K562 (cell line): Measurements from ENCODE around the gene CATSPER1. TPM values are rescaled to one million over a fixed set of nuclear protein-coding genes. Genes with fewer than 3 reads are reported as not detected.

Experiments
- ATAC-seq: fragments of 200-7000 bp; cut with Tn5 transposase; 3 replicates; pipeline ENCODE4 v1.9.1; 2020; ENCODE audit warnings: moderate library complexity
- BruUV-seq: library from RNA; stranded (reverse); fragments of 400-500 nt; replicated peaks from 2 replicates; lab custom pipeline; 2021; lab: Mats Ljungman, UMichigan
- CTCF ChIA-PET: fragments of 300-600 bp; formaldehyde crosslinking; extraction: SDS; loops from one replicate; lab custom pipeline; 2021; ENCODE audit warnings: low intra/inter-chr PET ratio; lab: Yijun Ruan, JAX
- POLR2A ChIA-PET: fragments of 300-600, 350-650 bp; sonication (Branson Sonifier 250); formaldehyde crosslinking; extraction: SDS; loops from one replicate; lab custom pipeline; 2021; ENCODE audit warnings: antibody characterized with exemption, inconsistent platforms; lab: Yijun Ruan, JAX
- DNase-seq, 4 experiments: peaks; one replicate each; pipeline versions ENCODE4 v3.0.0 to v3.0.0-alpha.2; 2011 to 2018; ENCODE audit warnings: low spot score in 3 of 4, mixed read lengths in 3 of 4; ENCODE audit errors: extremely low read depth in 1 of 4
- FAIRE-seq: peaks from 2 replicates; lab custom pipeline; 2011; peaks lifted over from hg19 to GRCh38; lab: Jason Lieb, UNC
- H2AFZ ChIP-seq: 2 replicates; pipeline ENCODE4 v1.6.0; 2011; ENCODE audit warnings: low read depth, low read length, control low read depth, inconsistent platforms
- H3K27ac ChIP-seq: fragments of 200-600 bp; 3 replicates; pipeline ENCODE4 v1.8.0; 2011; ENCODE audit warnings: low read depth, mild to moderate bottlenecking, control low read depth, inconsistent platforms, low read length, moderate library complexity, mixed read lengths; ENCODE audit errors: extremely low read depth
- H3K27me3 ChIP-seq, 2 experiments: fragments of 300-600 bp in 1 of 2; 2 replicates in 1 of 2; 3 replicates in 1 of 2; pipeline versions ENCODE4 v1.6.0 to v1.8.0; 2011; ENCODE audit warnings: inconsistent platforms in 2 of 2, low read length in 2 of 2, mild to moderate bottlenecking in 1 of 2, mixed read lengths in 1 of 2, moderate library complexity in 1 of 2; ENCODE audit not compliant: control insufficient read depth in 2 of 2, insufficient read depth in 2 of 2
- H3K36me3 ChIP-seq: fragments of 300-600 bp; 3 replicates; pipeline ENCODE4 v1.8.0; 2011; ENCODE audit warnings: mild to moderate bottlenecking, low read length, inconsistent platforms; ENCODE audit not compliant: control insufficient read depth, insufficient read depth
- H3K4me1 ChIP-seq, 2 experiments: fragments of 200-600 bp in 1 of 2; replicated peaks in 1 of 2; 2 replicates in 1 of 2; 3 replicates in 1 of 2; pipeline versions ENCODE4 v1.5.1 to v1.8.0; 2011; ENCODE audit warnings: inconsistent platforms in 2 of 2, low read length in 2 of 2, mild to moderate bottlenecking in 1 of 2, mixed read lengths in 1 of 2, moderate library complexity in 1 of 2; ENCODE audit not compliant: control insufficient read depth in 2 of 2, insufficient read depth in 2 of 2
- H3K4me2 ChIP-seq: 2 replicates; pipeline ENCODE4 v1.6.1; 2011; ENCODE audit warnings: low read length, control low read depth, inconsistent platforms, mixed read lengths; ENCODE audit not compliant: insufficient read depth
- H3K4me3 ChIP-seq: fragments of 200-600 bp; sonication (generic), shearing (Covaris generic); 2 replicates; pipeline ENCODE4 v1.5.1; 2016; ENCODE audit warnings: control low read depth, inconsistent platforms
- H3K79me2 ChIP-seq: fragments of 200-600 bp; 3 replicates; pipeline ENCODE4 v1.8.0; 2011; ENCODE audit warnings: low read length, inconsistent platforms; ENCODE audit not compliant: control insufficient read depth, insufficient read depth
- H3K9ac ChIP-seq, 2 experiments: 2 replicates each; pipeline versions ENCODE4 v1.6.0 to v1.6.1; 2011; ENCODE audit warnings: low read depth in 2 of 2, low read length in 2 of 2, control low read depth in 1 of 2, inconsistent platforms in 1 of 2, mild to moderate bottlenecking in 1 of 2, mixed read lengths in 1 of 2; ENCODE audit not compliant: insufficient read depth in 1 of 2
- H3K9me1 ChIP-seq: one replicate; pipeline ENCODE4 v1.6.0; 2011; ENCODE audit warnings: inconsistent platforms, mild to moderate bottlenecking, low read length, moderate library complexity; ENCODE audit not compliant: control insufficient read depth, insufficient read depth
- H3K9me3 ChIP-seq: replicated peaks from 2 replicates; pipeline ENCODE4 v1.5.1; 2011; ENCODE audit warnings: low read depth, low read length, inconsistent platforms; ENCODE audit not compliant: control insufficient read depth, insufficient read depth
- H4K20me1 ChIP-seq: replicated peaks from 2 replicates; pipeline ENCODE4 v1.6.1; 2011; ENCODE audit warnings: low read length, inconsistent platforms, mixed read lengths; ENCODE audit not compliant: control insufficient read depth, insufficient read depth
- BCOR ChIP-seq: fragments of 450-650 bp; IDR thresholded peaks from 2 replicates; pipeline ENCODE4 v1.6.1; 2016
- CBFA2T3 ChIP-seq: fragments of 450-650 bp; IDR thresholded peaks from 2 replicates; pipeline ENCODE4 v1.6.1; 2017
- MYBL2 ChIP-seq, 2 experiments: fragments of 450-650 bp in 1 of 2; sonication (generic) in 1 of 2; formaldehyde crosslinking in 1 of 2; IDR thresholded peaks; 2 replicates each; pipeline versions ENCODE4 v1.6.1 to v1.8.1; 2017 to 2022; ENCODE audit warnings: borderline replicate concordance in 1 of 2, inconsistent platforms in 1 of 2, low read depth in 1 of 2, mild to moderate bottlenecking in 1 of 2, missing genetic modification reagents in 1 of 2, moderate library complexity in 1 of 2
- THRAP3 ChIP-seq: fragments of 450-650 bp; IDR thresholded peaks from 2 replicates; pipeline ENCODE4 v1.6.1; 2016; ENCODE audit warnings: mild to moderate bottlenecking, inconsistent platforms, borderline replicate concordance
- ZKSCAN8 ChIP-seq: fragments of 200-800 bp; sonication (Bioruptor generic); IDR thresholded peaks from 2 replicates; pipeline ENCODE4 v1.6.1; 2016; ENCODE audit warnings: missing genetic modification characterization, missing compliant biosample characterization
- WGBS: fragments of 100-300 bp; shearing (Covaris generic); methylation state at CpG from one replicate; pipeline ENCODE4 v1.1.6; 2016; ENCODE audit warnings: low coverage, mixed read lengths; ENCODE audit not compliant: insufficient coverage; ENCODE audit errors: missing lambda C conversion rate; 5-methylcytosine and 5-hydroxymethylcytosine counted together
- in situ Hi-C: fragments of 300-500 bp; cut with MboI; formaldehyde crosslinking; loops from 4 replicates; pipeline ENCODE4 v1.15.0; 2018; ENCODE audit warnings: inconsistent platforms, mixed read lengths
- intact Hi-C: fragments of 100-400 bp; cut with micrococcal nuclease; formaldehyde crosslinking; loops from 2 replicates; pipeline ENCODE4 v1.14.2; 2022
- polyA plus RNA-seq, 8 experiments: library from polyadenylated mRNA; depleted of rRNA in 4 of 8; stranded (reverse) in 5 of 8; unstranded in 3 of 8; fragments of >200 nt; fragmentation: Nextera tagmentation in 2 of 8; fragmentation: Illumina TruSeq in 1 of 8; extraction: Ambion mirVana in 2 of 8; extraction: Trizol in 1 of 8; gene quantifications; 2 replicates each; pipeline versions ENCODE4 v1.2.1 to v1.2.3, GENCODE V29; 2011 to 2014; ENCODE audit warnings: inconsistent platforms in 1 of 8, missing spikeins in 1 of 8
- total RNA-seq, 7 experiments: library from RNA; depleted of rRNA in 6 of 7; stranded (reverse); fragments of >200 nt in 6 of 7; fragmentation: Illumina TruSeq in 2 of 7; extraction: Trizol in 2 of 7; gene quantifications; 2 replicates each; pipeline versions ENCODE4 v1.2.1 to v1.2.3, GENCODE V29; 2011 to 2021; ENCODE audit warnings: low replicate concordance in 1 of 7
- TF ChIP-seq, protein P1 (sequence below), 2 experiments: fragments of 450-650 bp; IDR thresholded peaks; 2 replicates each; pipeline ENCODE4 v1.6.1; 2016; ENCODE audit warnings: mild to moderate bottlenecking in 2 of 2, borderline replicate concordance in 1 of 2, low read depth in 1 of 2, moderate library complexity in 1 of 2

Gene CATSPER1
- total and polyA plus RNA-seq, 9 of the 15 experiments (the other 6 are each of a cell fraction or from before 2014, with no cell fraction given) = 0.21 to 3.3 (median 0.76) TPM

GRCh38 chr11:66061268-66061667, 35.0 kb upstream of the CATSPER1 start:
- H3K9ac ChIP-seq = peak overlapping the region in 1 of 2 experiments; percentile 10; a peak in 1 of 4 replicates
- H2AFZ ChIP-seq = no peak overlapping the region
- no peaks in the 10 kb centered on the region for H3K9me1 ChIP-seq
- no peaks in the 10 kb centered on the region for H3K9me3 ChIP-seq
- no peak for ATAC-seq
- CTCF ChIA-PET = no interaction called here
- H3K4me3 ChIP-seq = no peak overlapping the region
- no TSS peak for BruUV-seq
- TF ChIP-seq, protein P1, sequence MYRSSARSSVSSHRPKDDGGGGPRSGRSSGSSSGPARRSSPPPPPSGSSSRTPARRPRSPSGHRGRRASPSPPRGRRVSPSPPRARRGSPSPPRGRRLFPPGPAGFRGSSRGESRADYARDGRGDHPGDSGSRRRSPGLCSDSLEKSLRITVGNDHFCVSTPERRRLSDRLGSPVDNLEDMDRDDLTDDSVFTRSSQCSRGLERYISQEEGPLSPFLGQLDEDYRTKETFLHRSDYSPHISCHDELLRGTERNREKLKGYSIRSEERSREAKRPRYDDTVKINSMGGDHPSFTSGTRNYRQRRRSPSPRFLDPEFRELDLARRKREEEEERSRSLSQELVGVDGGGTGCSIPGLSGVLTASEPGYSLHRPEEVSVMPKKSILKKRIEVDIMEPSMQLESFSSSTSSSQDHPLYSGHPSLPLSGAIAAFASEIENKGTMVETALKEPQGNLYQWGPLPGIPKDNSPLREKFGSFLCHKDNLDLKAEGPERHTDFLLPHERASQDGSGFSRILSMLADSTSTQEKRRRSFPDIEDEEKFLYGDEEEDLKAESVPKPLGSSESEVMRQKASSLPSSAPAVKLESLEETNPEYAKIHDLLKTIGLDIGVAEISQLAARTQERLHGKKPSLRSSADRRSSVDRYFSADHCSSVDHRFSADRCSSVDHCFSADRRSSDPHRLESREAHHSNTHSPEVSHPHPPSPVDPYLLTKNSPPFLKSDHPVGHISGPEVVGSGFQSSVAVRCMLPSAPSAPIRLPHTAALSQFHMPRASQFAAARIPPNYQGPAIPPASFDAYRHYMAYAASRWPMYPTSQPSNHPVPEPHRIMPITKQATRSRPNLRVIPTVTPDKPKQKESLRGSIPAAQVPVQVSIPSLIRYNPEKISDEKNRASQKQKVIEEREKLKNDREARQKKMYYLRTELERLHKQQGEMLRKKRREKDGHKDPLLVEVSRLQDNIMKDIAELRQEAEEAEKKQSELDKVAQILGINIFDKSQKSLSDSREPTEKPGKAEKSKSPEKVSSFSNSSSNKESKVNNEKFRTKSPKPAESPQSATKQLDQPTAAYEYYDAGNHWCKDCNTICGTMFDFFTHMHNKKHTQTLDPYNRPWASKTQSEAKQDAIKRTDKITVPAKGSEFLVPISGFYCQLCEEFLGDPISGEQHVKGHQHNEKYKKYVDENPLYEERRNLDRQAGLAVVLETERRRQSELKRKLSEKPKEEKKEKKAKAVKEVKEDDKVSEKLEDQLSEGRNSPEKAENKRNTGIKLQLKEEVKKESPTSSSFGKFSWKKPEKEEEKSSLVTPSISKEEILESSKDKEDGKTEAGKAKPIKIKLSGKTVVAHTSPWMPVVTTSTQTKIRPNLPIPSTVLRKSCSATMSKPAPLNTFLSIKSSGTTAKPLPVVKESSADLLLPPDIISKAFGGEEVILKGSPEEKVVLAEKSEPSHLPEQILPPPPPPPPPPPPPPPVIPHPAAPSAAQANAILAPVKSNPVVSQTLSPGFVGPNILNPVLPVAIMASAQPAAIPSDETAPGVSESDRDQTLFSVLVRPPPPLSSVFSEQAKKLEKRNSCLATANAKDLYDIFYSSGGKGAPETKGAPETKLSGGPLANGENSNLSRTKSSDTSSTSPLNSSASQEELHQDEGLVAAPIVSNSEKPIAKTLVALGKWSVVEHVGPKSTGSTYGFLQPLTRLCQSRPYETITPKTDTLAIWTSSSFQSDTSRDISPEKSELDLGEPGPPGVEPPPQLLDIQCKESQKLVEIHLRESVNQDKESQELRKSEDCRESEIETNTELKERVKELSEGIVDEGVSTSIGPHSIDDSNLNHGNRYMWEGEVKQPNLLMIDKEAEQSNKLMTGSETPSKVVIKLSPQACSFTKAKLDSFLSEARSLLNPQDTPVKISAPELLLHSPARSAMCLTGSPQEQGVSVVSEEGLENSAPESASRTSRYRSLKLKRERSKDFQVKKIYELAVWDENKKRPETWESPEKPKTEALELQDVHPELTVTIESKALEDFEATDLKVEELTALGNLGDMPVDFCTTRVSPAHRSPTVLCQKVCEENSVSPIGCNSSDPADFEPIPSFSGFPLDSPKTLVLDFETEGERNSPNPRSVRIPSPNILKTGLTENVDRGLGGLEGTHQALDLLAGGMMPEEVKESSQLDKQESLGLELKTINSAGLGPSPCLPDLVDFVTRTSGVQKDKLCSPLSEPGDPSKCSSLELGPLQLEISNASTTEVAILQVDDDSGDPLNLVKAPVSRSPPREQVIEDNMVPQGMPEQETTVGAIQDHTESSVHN (IDR thresholded peaks at IDR 0.05; ENCODE audit: borderline replicate concordance in 1 of 2, low read depth in 1 of 2) = no peak
- no peak for TF ChIP-seq CBFA2T3
- no peak for TF ChIP-seq MYBL2 (IDR thresholded peaks at IDR 0.05; ENCODE audit: low read depth)
- no peak for TF ChIP-seq MYBL2 (CRISPR knock-in tag; IDR thresholded peaks at IDR 0.05; ENCODE audit: borderline replicate concordance)
- TF ChIP-seq BCOR = no peak
- no peak for TF ChIP-seq ZKSCAN8
- TF ChIP-seq THRAP3 = no peak
- no peaks in the 10 kb centered on the region; the same call in 1 of the 2 replicates for H4K20me1 ChIP-seq
- H3K27me3 ChIP-seq = no peaks in the 10 kb centered on the region
- H3K4me1 ChIP-seq = no peaks in the 10 kb centered on the region
- no peak for DNase-seq
- 87% methylated on average over 6 of the region's 6 CpGs for WGBS
- intact Hi-C loops (no loop called here), in situ Hi-C loops (no loop called here)
- no peak for FAIRE-seq
- no peak overlapping the region for H3K27ac ChIP-seq
- POLR2A ChIA-PET = interaction anchor here (3.6 kb wide), 1 partner anchor 8 kb away, joined by 47 read pairs; the partner anchor contains the start of gene PACS1
- no peak overlapping the region for H3K4me2 ChIP-seq
- peaks cover 96% of the 10 kb centered on the region for H3K36me3 ChIP-seq
- no peaks in the 10 kb centered on the region for H3K79me2 ChIP-seq
